H1 (cell line): ENCODE results near the gene SLC37A1. TPM values are rescaled to one million over a fixed set of nuclear protein-coding genes. Genes with fewer than 3 reads are reported as not detected.

Experiments used
- CTCF ChIA-PET: fragments of 300-600 bp; sonication (Branson Sonifier 250); formaldehyde crosslinking; loops from one replicate; lab custom pipeline; 2021; ENCODE audit not compliant: partially characterized antibody; lab: Charles Lee
- POLR2A ChIA-PET: fragments of 300-600 bp; sonication (Branson Sonifier 250); formaldehyde crosslinking; loops from one replicate; lab custom pipeline; 2021; ENCODE audit warnings: inconsistent platforms; ENCODE audit not compliant: partially characterized antibody; lab: Charles Lee
- DNase-seq, 2 experiments: peaks; one replicate each; pipeline versions ENCODE4 v3.0.0 to v3.0.0-alpha.2; 2010 to 2022; ENCODE audit warnings: low spot score in 2 of 2, low read depth in 1 of 2, mixed read lengths in 1 of 2
- FAIRE-seq: peaks from 2 replicates; lab custom pipeline; 2011; peaks lifted over from hg19 to GRCh38; lab: Jason Lieb, UNC
- H2AFZ ChIP-seq: 2 replicates; pipeline ENCODE4 v1.8.1; 2012; ENCODE audit warnings: low read length, inconsistent platforms
- H2AK5ac ChIP-seq: 2 replicates; pipeline ENCODE4 v1.6.1; 2013; ENCODE audit warnings: low read depth, low read length
- H2BK120ac ChIP-seq: replicated peaks from 2 replicates; pipeline ENCODE3; 2013; ENCODE audit warnings: low read depth, low read length, inconsistent platforms
- H2BK12ac ChIP-seq: 2 replicates; pipeline ENCODE4 v1.6.1; 2013; ENCODE audit warnings: low read depth, low read length
- H2BK15ac ChIP-seq: 2 replicates; pipeline ENCODE4 v1.6.1; 2013; ENCODE audit warnings: low read length
- H2BK20ac ChIP-seq: 2 replicates; pipeline ENCODE4 v1.6.1; 2013; ENCODE audit warnings: low read length
- H2BK5ac ChIP-seq: 2 replicates; pipeline ENCODE4 v1.6.1; 2013; ENCODE audit warnings: low read depth, low read length
- H3K14ac ChIP-seq: 2 replicates; pipeline ENCODE4 v1.6.1; 2013; ENCODE audit warnings: inconsistent platforms; ENCODE audit not compliant: insufficient read length
- H3K18ac ChIP-seq: 2 replicates; pipeline ENCODE4 v1.6.1; 2013; ENCODE audit warnings: low read length; ENCODE audit errors: extremely low read depth
- H3K23ac ChIP-seq: 2 replicates; pipeline ENCODE4 v1.6.1; 2013; ENCODE audit warnings: inconsistent platforms; ENCODE audit not compliant: insufficient read length
- H3K23me2 ChIP-seq: 2 replicates; pipeline ENCODE4 v1.6.1; 2013; ENCODE audit warnings: low read depth, low read length
- H3K27ac ChIP-seq: 2 replicates; pipeline ENCODE4 v1.6.1; 2011; ENCODE audit warnings: low read depth, low read length, inconsistent platforms
- H3K27me3 ChIP-seq, 4 experiments: replicated peaks in 1 of 4; 1 replicate in 1 of 4; 2 replicates in 3 of 4; pipeline versions ENCODE4 v1.6.1 to v1.8.1; 2011 to 2013; ENCODE audit warnings: low read length in 3 of 4, mild to moderate bottlenecking in 3 of 4, inconsistent platforms in 2 of 4, mixed read lengths in 2 of 4, moderate library complexity in 1 of 4; ENCODE audit not compliant: control insufficient read depth in 3 of 4, insufficient read depth in 3 of 4; ENCODE audit errors: extremely low read depth in 1 of 4
- H3K36me3 ChIP-seq, 4 experiments: 2 replicates each; pipeline versions ENCODE4 v1.6.1 to v1.8.1; 2011 to 2013; ENCODE audit warnings: mild to moderate bottlenecking in 4 of 4, low read length in 3 of 4, moderate library complexity in 2 of 4, control low read depth in 1 of 4, inconsistent platforms in 1 of 4; ENCODE audit not compliant: insufficient read depth in 4 of 4, control insufficient read depth in 2 of 4
- H3K4ac ChIP-seq: replicated peaks from 2 replicates; pipeline ENCODE3; 2013; ENCODE audit warnings: low read length, low read depth, mixed read lengths, inconsistent platforms; ENCODE audit not compliant: insufficient read length
- H3K4me1 ChIP-seq, 4 experiments: replicated peaks in 1 of 4; 1 replicate in 1 of 4; 2 replicates in 3 of 4; pipeline versions ENCODE4 v1.6.1 to v1.8.1; 2011 to 2013; ENCODE audit warnings: low read length in 3 of 4, inconsistent platforms in 2 of 4, mixed read lengths in 1 of 4; ENCODE audit not compliant: insufficient read depth in 4 of 4, control insufficient read depth in 3 of 4
- H3K4me2 ChIP-seq, 2 experiments: 2 replicates each; pipeline versions ENCODE4 v1.6.1 to v1.8.1; 2011 to 2013; ENCODE audit warnings: low read depth in 2 of 2, low read length in 2 of 2, control low read depth in 1 of 2, inconsistent platforms in 1 of 2, mild to moderate bottlenecking in 1 of 2; ENCODE audit not compliant: insufficient read depth in 1 of 2
- H3K4me3 ChIP-seq, 4 experiments: fragments of 200-600, 300-600 bp in 1 of 4; sonication (generic), shearing (Covaris generic), sonication (Bioruptor Twin) in 1 of 4; 2 replicates each; pipeline versions ENCODE4 v1.5.1 to v1.8.1; 2011 to 2016; ENCODE audit warnings: low read length in 4 of 4, low read depth in 3 of 4, control low read depth in 2 of 4, inconsistent platforms in 2 of 4, mild to moderate bottlenecking in 2 of 4, mixed read lengths in 1 of 4, moderate library complexity in 1 of 4; ENCODE audit not compliant: insufficient read depth in 2 of 4; ENCODE audit errors: extremely low read depth in 1 of 4
- H3K56ac ChIP-seq: replicated peaks from 2 replicates; pipeline ENCODE3; 2013; ENCODE audit warnings: low read depth, mild to moderate bottlenecking, mixed read lengths, low read length, inconsistent platforms; ENCODE audit not compliant: insufficient read length
- H3K79me1 ChIP-seq: 2 replicates; pipeline ENCODE4 v1.6.1; 2013; ENCODE audit warnings: low read depth, low read length, control low read depth
- H3K79me2 ChIP-seq, 2 experiments: 2 replicates each; pipeline versions ENCODE4 v1.6.1 to v1.8.1; 2012 to 2013; ENCODE audit warnings: low read length in 2 of 2, mild to moderate bottlenecking in 2 of 2, inconsistent platforms in 1 of 2; ENCODE audit not compliant: insufficient read depth in 2 of 2, control insufficient read depth in 1 of 2
- H3K9ac ChIP-seq, 4 experiments: replicated peaks in 1 of 4; 1 replicate in 1 of 4; 2 replicates in 3 of 4; pipeline versions ENCODE4 v1.6.1 to v1.8.1; 2011 to 2013; ENCODE audit warnings: low read depth in 3 of 4, low read length in 3 of 4, control low read depth in 2 of 4, mild to moderate bottlenecking in 2 of 4, moderate library complexity in 2 of 4, inconsistent platforms in 1 of 4; ENCODE audit errors: extremely low read depth in 1 of 4
- H3K9me3 ChIP-seq, 2 experiments: 2 replicates each; pipeline versions ENCODE4 v1.6.1 to v1.8.1; 2012 to 2013; ENCODE audit warnings: mild to moderate bottlenecking in 2 of 2, moderate library complexity in 2 of 2, control low read depth in 1 of 2, inconsistent platforms in 1 of 2, low read depth in 1 of 2, low read length in 1 of 2, mixed read lengths in 1 of 2; ENCODE audit not compliant: insufficient read depth in 2 of 2
- H4K20me1 ChIP-seq, 2 experiments: replicated peaks in 1 of 2; 2 replicates each; pipeline versions ENCODE3 to v1.8.1; 2011 to 2013; ENCODE audit warnings: inconsistent platforms in 2 of 2, low read length in 2 of 2, mild to moderate bottlenecking in 1 of 2; ENCODE audit not compliant: insufficient read depth in 2 of 2, control insufficient read depth in 1 of 2
- H4K5ac ChIP-seq: 2 replicates; pipeline ENCODE4 v1.6.1; 2013; ENCODE audit warnings: low read length, low read depth, mixed read lengths, inconsistent platforms; ENCODE audit not compliant: insufficient read length
- H4K8ac ChIP-seq: 2 replicates; pipeline ENCODE4 v1.8.0; 2013; ENCODE audit warnings: mild to moderate bottlenecking, moderate library complexity, low read length, inconsistent platforms; ENCODE audit not compliant: insufficient read depth; ENCODE audit errors: extremely low read depth
- H4K91ac ChIP-seq: replicated peaks from 2 replicates; pipeline ENCODE3; 2013; ENCODE audit warnings: low read length, mixed read lengths, inconsistent platforms; ENCODE audit not compliant: insufficient read length
- ASH2L ChIP-seq: fragments of 200-600, 300-600 bp; sonication (generic); IDR thresholded peaks from one replicate; pipeline ENCODE4 v1.7.1; 2017; ENCODE audit warnings: low read length
- CBX8 ChIP-seq: fragments of 300-800, 300-1000 bp; sonication (generic); IDR thresholded peaks from 2 replicates; pipeline ENCODE4 v1.7.1; 2016; ENCODE audit warnings: low read depth, low read length, borderline replicate concordance
- POLR2A ChIP-seq, 2 experiments: IDR thresholded peaks; 1 replicate in 1 of 2; 2 replicates in 1 of 2; pipeline ENCODE4 v1.6.1; 2011; ENCODE audit warnings: low read depth in 2 of 2, low read length in 2 of 2, mild to moderate bottlenecking in 2 of 2; ENCODE audit errors: control extremely low read depth in 1 of 2
- SP2 ChIP-seq: IDR thresholded peaks from 2 replicates; pipeline ENCODE4 v1.6.1; 2012; ENCODE audit warnings: mild to moderate bottlenecking, low read length, inconsistent platforms
- TAF7 ChIP-seq: optimal IDR thresholded peaks from 2 replicates; pipeline ENCODE3; 2011; ENCODE audit warnings: low read depth, mild to moderate bottlenecking, inconsistent platforms, low read length, moderate library complexity, borderline replicate concordance
- TCF12 ChIP-seq: IDR thresholded peaks from 2 replicates; pipeline ENCODE4 v1.6.1; 2011; ENCODE audit warnings: low read depth, mild to moderate bottlenecking, low read length
- WGBS, 2 experiments: shearing (Covaris generic) in 1 of 2; methylation state at CpG; one replicate each; pipeline versions ENCODE4 v1.1.6 to v1.1.7; 2013 to 2015; ENCODE audit warnings: low lambda C conversion rate in 2 of 2, mixed read lengths in 2 of 2, inconsistent platforms in 1 of 2, low coverage in 1 of 2, missing lambda C conversion rate in 1 of 2; ENCODE audit not compliant: insufficient replicate concordance in 2 of 2, insufficient coverage in 1 of 2, insufficient read length in 1 of 2; ENCODE audit errors: extremely low coverage in 1 of 2, missing lambda C conversion rate in 1 of 2; 5-methylcytosine and 5-hydroxymethylcytosine counted together
- polyA plus RNA-seq, 7 experiments: library from polyadenylated mRNA; depleted of rRNA in 3 of 7; stranded (reverse) in 5 of 7; unstranded in 2 of 7; fragments of >200 nt in 5 of 7; fragments of 200-250 nt in 2 of 7; gene quantifications; 1 replicate in 5 of 7; 2 replicates in 1 of 7; 4 replicates in 1 of 7; pipeline versions ENCODE4 v1.2.1 to v1.2.3, GENCODE V29; 2011 to 2013; ENCODE audit warnings: missing spikeins in 2 of 7, mixed read lengths in 2 of 7
- total RNA-seq: library from RNA; stranded (reverse); fragmentation: NEBNext Ultra II Directional; extraction: Animal tissue kit (Norgen Biotek cat#: 25700); gene quantifications from 2 replicates; pipeline ENCODE4 v1.2.1, GENCODE V29; 2021

SLC37A1 gene
- total and polyA plus RNA-seq, 2 of the 8 experiments (the other 6 are each of a cell fraction or from before 2014, with no cell fraction given), result 15.6 to 30.9 TPM

DNA sequence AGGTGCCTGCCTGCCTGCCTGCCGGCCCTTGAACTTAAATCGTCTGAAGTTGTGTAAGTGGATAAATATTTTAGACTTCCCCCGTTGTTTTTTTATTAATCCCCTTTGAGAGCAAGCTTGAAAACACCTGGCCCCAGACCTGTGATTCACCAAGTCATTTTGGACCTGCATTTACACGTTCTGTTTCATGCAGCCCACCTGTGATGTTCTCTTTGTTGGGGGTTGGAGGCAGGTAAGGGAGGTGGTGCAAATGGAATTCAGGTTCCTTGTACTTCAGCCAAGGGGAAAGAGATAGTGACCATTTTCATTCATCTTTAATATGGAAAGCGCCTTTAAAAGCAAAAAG is 1.2 kb downstream of the SLC37A1 start:
- no peak overlapping the region for H4K5ac ChIP-seq
- H2AK5ac ChIP-seq, result no peak overlapping the region
- H3K27me3 ChIP-seq, result peaks cover 0 to 10% (median 6%) of the 10 kb centered on the region in 4 experiments; a peak in 3 of 7 replicates
- POLR2A ChIA-PET, result interaction anchor here (0.8 to 2.5 kb wide), 6 partner anchors 9 to 177 kb away, joined by 3 to 19 read pairs (median 6); no protein-coding TSS in a partner anchor
- H3K9ac ChIP-seq, result peak overlapping the region in 1 of 4 experiments; percentile 58; a peak in 4 of 7 replicates
- H3K4me1 ChIP-seq, result peaks cover 13 to 20% (median 15%) of the 10 kb centered on the region in 4 experiments
- peaks cover 0 to 13% (median 11%) of the 10 kb centered on the region in 4 experiments; a peak in 5 of 8 replicates for H3K36me3 ChIP-seq
- FAIRE-seq (no peak), DNase-seq (no peak)
- peaks cover 0 to 21% of the 10 kb centered on the region in 2 experiments; a peak in 2 of 4 replicates for H3K79me2 ChIP-seq
- no peaks in the 10 kb centered on the region; the same call in 1 of the 2 replicates for H3K79me1 ChIP-seq
- no peak overlapping the region for H3K23ac ChIP-seq
- no peak overlapping the region for H3K14ac ChIP-seq
- no peak overlapping the region for H2BK120ac ChIP-seq
- CTCF ChIA-PET, result interaction anchor here (0.8 to 1.4 kb wide), 5 partner anchors 13 to 204 kb away, joined by 3 to 5 read pairs (median 3); no protein-coding TSS in a partner anchor
- no peaks in the 10 kb centered on the region; the same call in 1 of the 2 replicates for H3K23me2 ChIP-seq
- 0 out of 2 replicates have a peak overlapping the region, but pooled peaks have one; percentile 36 for H2AFZ ChIP-seq
- no peak overlapping the region for H4K8ac ChIP-seq
- no peak overlapping the region for H2BK12ac ChIP-seq
- H3K9me3 ChIP-seq, result no peaks in the 10 kb centered on the region
- H2BK20ac ChIP-seq, result no peak overlapping the region
- peak overlapping the region; percentile 76 to 86 for H3K4me2 ChIP-seq
- no peak overlapping the region for H3K56ac ChIP-seq
- peak overlapping the region; percentile 45 to 81 (median 59) for H3K4me3 ChIP-seq
- no peak overlapping the region for H3K4ac ChIP-seq
- 1% methylated on average over 5 of the region's 5 CpGs; no CpG with 5 or more reads in 1 of the 2 experiments for WGBS, 2 experiments
- no peaks in the 10 kb centered on the region for H4K20me1 ChIP-seq
- TF ChIP-seq POLR2A (IDR thresholded peaks at IDR 0.05; ENCODE audit: control extremely low read depth in 1 of 2, low read depth in 2 of 2, low read length in 2 of 2), result peak in 1 of 2 experiments; percentile 4; a peak in 2 of 3 replicates
- no peak for TF ChIP-seq CBX8
- no peak for TF ChIP-seq SP2
- peak; percentile 5 for TF ChIP-seq TAF7
- TF ChIP-seq ASH2L, result peak; percentile 34
- TF ChIP-seq TCF12, result 0 out of 2 replicates have a peak, but pooled peaks have one; percentile 2
- peak overlapping the region; percentile 2; the same call in 1 of the 2 replicates for H2BK5ac ChIP-seq
- H3K27ac ChIP-seq, result no peak overlapping the region
- H4K91ac ChIP-seq, result no peak overlapping the region
- H3K18ac ChIP-seq, result no peak overlapping the region; the same call in 1 of the 2 replicates
- no peak overlapping the region for H2BK15ac ChIP-seq
